Measurements from ENCODE around the gene COX14.

- no peak for TF ChIP-seq POLR2A (IDR thresholded peaks at IDR 0.05)
- no peak for TF ChIP-seq CTCF (IDR thresholded peaks at IDR 0.05)
These were observed 24.0 kb upstream of the COX14 start for GRCh38 chr12:50087995-50088394.

Measured in suprapubic skin (tissue), 3 donors.